ENCODE data around the gene B4GALNT4.

- TF ChIP-seq CTCF (IDR thresholded peaks at IDR 0.05) (peak; percentile 38 to 71 (median 48)), POLR2A (IDR thresholded peaks at IDR 0.05) (no peak)
Observed at GRCh38 chr11:396948-397548, 27.7 kb downstream of the B4GALNT4 start.
